GM12801 (cell line): Measurements from ENCODE around the gene WRAP53.

Experiments
- CTCF ChIP-seq: IDR thresholded peaks from one replicate; pipeline ENCODE4 v1.5.1; 2011; ENCODE audit warnings: control low read depth; ENCODE audit not compliant: insufficient read length; ENCODE audit errors: extremely low read depth

Gene WRAP53

GRCh38 chr17:7668482-7668881 lies 19.8 kb upstream of the WRAP53 start:
- TF ChIP-seq CTCF, result no peak

GRCh38 chr17:7673239-7673638 lies 15.0 kb upstream of the WRAP53 start:
- TF ChIP-seq CTCF, result no peak

GRCh38 chr17:7674934-7675333 lies 13.3 kb upstream of the WRAP53 start:
- TF ChIP-seq CTCF, result no peak

- no peak for TF ChIP-seq CTCF
These were observed 11.7 kb upstream of the WRAP53 start for GRCh38 chr17:7676533-7676932.

GRCh38 chr17:7677388-7678067 lies 10.7 kb upstream of the WRAP53 start:
- no peak for TF ChIP-seq CTCF

- TF ChIP-seq CTCF, result no peak
These were observed 3.3 kb upstream of the WRAP53 start for GRCh38 chr17:7684851-7685532.

- TF ChIP-seq CTCF, result no peak
These were observed 2.6 kb upstream of the WRAP53 start for GRCh38 chr17:7685533-7686221.
